Eye (tissue), 1 donor: ENCODE data around the gene PRRG3.
"Not testable (repeated sequence)": the region's sequence is repeated elsewhere in the genome, so short reads cannot be mapped to it uniquely, and the experiment has no call there.

ENCODE experiments used
- DNase-seq: peaks from one replicate; pipeline ENCODE4 v3.0.0-alpha.2; 2015

PRRG3 gene

GRCh38 chrX:151694661-151695582, at the start of gene PRRG3:
Gene PRRG3, plus strand, starts transcription at chrX:151695458. Its CDS starts 3,357 bp downstream, at chrX:151698815.
- DNase-seq = peak; percentile 49

GRCh38 chrX:151675121-151675746, 20.0 kb upstream of the PRRG3 start:
- DNase-seq = no peak

DNA sequence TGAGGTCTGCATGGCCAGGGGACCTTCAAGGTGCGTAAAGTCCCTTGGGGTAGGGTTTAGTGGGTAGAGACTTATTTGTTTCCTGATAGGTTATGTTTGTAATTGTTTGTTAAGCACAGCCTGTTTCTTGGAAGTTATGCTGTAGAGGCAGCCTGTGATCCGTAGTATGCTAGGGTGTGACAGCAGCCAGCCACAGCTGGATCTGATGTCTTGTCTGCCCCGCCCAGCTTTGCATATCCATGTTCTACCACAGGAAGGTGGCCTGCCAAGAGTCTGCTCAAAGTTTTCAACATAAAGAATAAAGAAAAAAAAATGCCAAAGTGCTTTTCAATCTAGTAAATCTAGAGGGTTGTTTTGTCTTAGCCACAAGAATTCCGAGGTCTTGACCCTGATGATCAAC, 19.1 kb upstream of the PRRG3 start:
- DNase-seq = no peak

- no peak for DNase-seq
These were observed 15.4 kb upstream of the PRRG3 start for GRCh38 chrX:151679798-151680402.

DNA sequence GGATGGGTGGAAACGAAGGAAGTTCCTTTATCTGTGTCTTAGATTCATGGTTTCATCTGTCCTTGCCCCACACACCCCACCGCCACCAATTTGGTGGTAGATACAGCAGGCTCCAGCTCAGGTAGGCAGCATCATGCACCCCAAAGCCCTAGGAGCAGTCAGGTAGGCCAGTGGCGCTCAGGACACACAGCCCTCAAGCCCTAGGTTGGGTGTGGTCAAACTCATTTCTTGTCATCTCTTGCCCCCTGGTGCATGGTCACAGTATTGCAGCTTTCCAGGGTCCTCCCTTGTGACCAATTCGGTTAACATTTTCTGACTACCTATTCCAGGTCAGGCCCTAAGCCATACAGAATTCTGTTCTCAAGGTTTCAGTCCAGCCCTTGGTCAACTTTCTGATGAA, 14.5 kb upstream of the PRRG3 start:
- peak; percentile 64 for DNase-seq

GRCh38 chrX:151687635-151688034, 7.6 kb upstream of the PRRG3 start:
- DNase-seq = no peak

DNA sequence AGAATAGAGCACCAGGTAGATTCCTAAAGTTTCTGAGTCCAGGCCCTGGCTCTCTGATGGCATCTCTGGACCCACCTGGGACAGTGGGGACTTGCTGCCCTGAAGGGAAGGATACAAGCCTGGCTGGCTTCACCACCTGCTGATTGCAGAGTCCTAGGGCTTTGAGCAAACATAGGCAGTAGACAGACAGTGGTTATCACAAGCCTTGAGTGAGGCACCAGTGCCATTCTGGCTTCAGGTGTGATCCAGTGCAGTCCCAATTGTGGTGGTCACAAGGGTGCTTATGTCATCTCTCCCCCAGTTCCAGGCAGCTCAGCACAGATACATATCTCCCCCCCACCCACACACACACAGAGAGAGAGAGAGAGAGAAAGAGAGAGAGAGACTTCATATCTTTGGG, 6.6 kb upstream of the PRRG3 start:
- no peak for DNase-seq

DNA sequence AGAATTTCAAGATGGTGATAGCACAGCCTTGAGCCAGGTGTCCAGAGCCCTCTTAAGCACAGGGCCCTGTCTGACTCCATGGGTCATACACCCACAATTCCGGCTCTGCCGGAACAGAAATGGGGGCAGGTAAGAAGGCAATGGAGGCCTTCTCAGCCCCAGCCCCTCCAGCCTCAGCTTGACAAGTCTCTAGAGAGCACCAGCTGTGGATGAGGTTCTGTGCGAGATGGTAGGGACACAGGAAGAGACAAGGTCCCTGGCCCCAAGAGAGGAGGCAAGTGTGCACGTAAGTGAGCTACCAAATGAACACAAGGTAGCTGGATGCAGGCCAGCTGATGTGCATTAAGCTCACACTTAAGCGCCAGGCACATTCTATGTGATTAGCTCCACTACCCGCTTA, 2.4 kb upstream of the PRRG3 start:
- DNase-seq = no peak

- DNase-seq = no peak
These were observed 1.1 kb upstream of the PRRG3 start for GRCh38 chrX:151694121-151694520.

GRCh38 chrX:151695583-151696340, 504 bp downstream of the PRRG3 start:
- peak; percentile 39 for DNase-seq

- not testable (repeated sequence) for DNase-seq
These were observed 1.8 kb downstream of the PRRG3 start for GRCh38 chrX:151697082-151697481.

DNA sequence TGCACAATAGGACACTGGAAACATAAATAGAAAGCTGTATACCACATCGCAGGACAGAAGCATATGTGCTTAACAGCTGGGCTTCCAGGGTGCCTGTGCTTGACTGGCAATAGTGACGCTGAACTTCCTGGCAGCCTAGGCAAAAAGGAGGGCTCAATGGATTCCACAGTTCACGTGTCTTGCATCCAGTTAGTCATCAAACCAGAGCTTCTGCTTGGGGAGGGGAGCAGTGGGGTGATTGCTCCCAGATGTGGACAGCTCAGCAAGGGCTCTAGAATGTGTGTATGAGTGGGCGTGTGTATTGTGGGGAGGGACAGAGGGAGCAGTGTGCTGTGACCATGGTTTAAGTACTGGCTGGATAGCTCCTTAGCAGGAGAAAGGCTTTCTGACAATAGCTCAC, 2.3 kb downstream of the PRRG3 start:
- peak; percentile 36 for DNase-seq

- no peak for DNase-seq
These were observed 3.2 kb downstream of the PRRG3 start for GRCh38 chrX:151698485-151698884.

- DNase-seq = no peak
These were observed 4.5 kb downstream of the PRRG3 start for GRCh38 chrX:151699746-151700145.

GRCh38 chrX:151700581-151700980, 5.3 kb downstream of the PRRG3 start:
- DNase-seq = no peak

GRCh38 chrX:151701071-151701470, 5.8 kb downstream of the PRRG3 start:
- no peak for DNase-seq

GRCh38 chrX:151701531-151701930, 6.3 kb downstream of the PRRG3 start:
- DNase-seq = no peak

- DNase-seq = no peak
These were observed 6.9 kb downstream of the PRRG3 start for GRCh38 chrX:151702026-151702714.

DNA sequence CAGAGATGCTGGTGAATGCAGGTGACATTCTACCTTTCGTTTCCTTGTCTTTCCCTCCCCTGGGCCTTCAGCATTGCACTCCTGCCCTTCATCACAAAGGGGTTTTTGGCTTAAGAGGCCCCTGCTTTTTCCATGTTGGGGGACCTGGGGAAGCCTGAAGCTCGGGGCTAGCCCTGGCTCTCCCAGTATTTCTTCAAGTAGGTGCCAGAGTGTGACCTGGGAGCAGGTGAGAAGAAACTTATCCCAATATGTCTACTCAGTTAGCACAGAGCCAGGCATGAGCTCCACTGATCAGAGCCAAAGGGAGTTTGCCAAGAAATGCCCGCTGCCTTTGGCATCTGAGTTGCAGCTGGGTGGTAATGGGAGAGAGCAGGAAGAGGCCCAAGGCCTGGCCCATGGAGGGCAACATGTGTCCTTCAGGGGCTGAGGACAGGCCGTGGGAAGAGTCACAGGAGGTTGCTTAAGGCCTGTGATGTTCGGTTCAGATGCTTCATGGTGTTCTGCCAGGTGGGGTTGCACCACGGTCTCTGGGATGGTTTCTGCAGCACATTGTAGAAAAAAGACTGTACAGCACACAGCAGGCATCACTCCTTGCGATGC, 7.6 kb downstream of the PRRG3 start:
- no peak for DNase-seq

DNA sequence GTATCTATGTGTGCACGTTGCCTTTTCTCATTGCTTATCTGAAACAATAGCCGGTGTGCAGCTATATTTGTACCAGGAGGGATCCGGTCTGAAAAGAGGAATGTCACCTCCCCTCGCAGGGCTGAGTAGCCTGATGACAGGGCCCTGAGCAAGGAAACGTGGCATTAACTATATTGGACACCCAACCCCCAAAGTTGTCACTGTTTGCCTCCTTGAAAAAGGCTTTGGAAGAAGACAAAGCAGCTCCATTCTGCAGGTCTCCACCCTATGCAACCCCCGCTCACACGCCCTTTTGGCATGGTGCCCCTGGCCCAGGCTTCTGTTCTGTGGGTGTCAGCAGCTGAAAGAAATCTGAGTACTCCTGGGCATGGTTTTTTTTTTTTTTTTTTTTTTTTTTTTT, 8.2 kb downstream of the PRRG3 start:
- DNase-seq = peak; percentile 41

DNA sequence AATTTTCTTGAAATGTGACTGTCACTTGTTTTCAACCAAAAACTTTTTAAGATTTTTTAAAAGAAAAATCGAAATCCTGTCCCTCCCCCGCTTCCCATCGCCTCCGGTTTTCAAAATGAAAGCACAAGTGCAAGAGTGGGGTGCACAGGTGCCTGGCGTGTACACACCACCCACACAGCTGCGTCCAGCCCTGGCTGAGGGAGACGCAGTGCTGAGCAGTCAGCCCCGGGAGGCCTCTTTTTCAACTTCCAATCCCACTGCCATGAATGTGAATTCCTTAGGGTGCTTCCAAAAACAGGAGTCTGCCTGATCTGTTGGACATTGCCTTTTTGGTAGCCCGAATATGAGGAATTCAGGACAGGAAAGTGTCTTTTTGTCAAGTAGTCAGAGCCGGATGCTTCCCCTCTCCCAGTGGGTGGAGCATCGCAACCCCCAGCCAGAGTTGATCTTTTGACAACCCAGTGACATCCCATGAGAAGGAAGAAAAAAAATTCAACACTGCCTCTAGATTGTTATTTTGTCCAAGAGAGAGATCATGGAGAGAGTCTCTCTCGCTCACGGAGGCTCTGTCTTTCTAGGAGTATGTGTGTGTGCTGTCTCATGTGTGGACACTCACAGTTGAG, 8.9 kb downstream of the PRRG3 start:
- no peak for DNase-seq

- DNase-seq = no peak
These were observed 13.6 kb downstream of the PRRG3 start for GRCh38 chrX:151708821-151709220.
